Loucy (cell line): ENCODE results near the gene MYO18B.

Experiments
- H2AFZ ChIP-seq: fragments of 200-600 bp; sonication (generic); 2 replicates; pipeline ENCODE4 v1.6.0; 2016; ENCODE audit warnings: antibody characterized with exemption, mild to moderate bottlenecking, low read length, moderate library complexity
- H3F3A ChIP-seq: fragments of 200-600 bp; 2 replicates; pipeline ENCODE4 v1.6.0; 2016; ENCODE audit warnings: antibody characterized with exemption, low read depth, mild to moderate bottlenecking
- H3K27me3 ChIP-seq: fragments of 200-600 bp; sonication (generic); 2 replicates; pipeline ENCODE4 v1.6.1; 2014; ENCODE audit warnings: low read length, mild to moderate bottlenecking; ENCODE audit not compliant: insufficient read depth, poor library complexity, severe bottlenecking
- H3K36me3 ChIP-seq: fragments of 200-600 bp; sonication (generic); 2 replicates; pipeline ENCODE4 v1.6.1; 2016; ENCODE audit warnings: low read length; ENCODE audit not compliant: insufficient read depth
- H3K4me1 ChIP-seq: fragments of 200-600 bp; sonication (generic); 2 replicates; pipeline ENCODE4 v1.5.1; 2014; ENCODE audit warnings: low read length, mild to moderate bottlenecking; ENCODE audit not compliant: insufficient read depth, poor library complexity, severe bottlenecking
- H3K4me2 ChIP-seq: fragments of 200-600 bp; sonication (generic); 2 replicates; pipeline ENCODE4 v1.6.0; 2014; ENCODE audit warnings: antibody characterized with exemption, low read length, low read depth, mild to moderate bottlenecking; ENCODE audit not compliant: poor library complexity, severe bottlenecking
- H3K4me3 ChIP-seq: fragments of 200-600 bp; sonication (generic); 2 replicates; pipeline ENCODE4 v1.5.1; 2014; ENCODE audit warnings: low read length, mild to moderate bottlenecking, mixed read lengths; ENCODE audit not compliant: poor library complexity, severe bottlenecking
- H3K79me2 ChIP-seq: fragments of 200-600 bp; sonication (generic); 2 replicates; pipeline ENCODE4 v1.6.1; 2014; ENCODE audit warnings: low read length; ENCODE audit not compliant: insufficient read depth
- H3K9ac ChIP-seq: fragments of 200-600 bp; sonication (generic); 2 replicates; pipeline ENCODE4 v1.6.0; 2014; ENCODE audit warnings: mild to moderate bottlenecking, low read depth, low read length, moderate library complexity; ENCODE audit not compliant: poor library complexity, severe bottlenecking
- H3K9me2 ChIP-seq: fragments of 200-600 bp; sonication (generic); replicated peaks from 2 replicates; pipeline ENCODE4 v1.6.1; 2016; ENCODE audit warnings: low read depth, low read length, mixed read lengths
- H3K9me3 ChIP-seq: fragments of 200-600 bp; sonication (generic); 2 replicates; pipeline ENCODE4 v1.6.1; 2014; ENCODE audit warnings: mild to moderate bottlenecking, antibody characterized with exemption, low read length, low read depth; ENCODE audit not compliant: insufficient read depth
- H4K20me1 ChIP-seq: fragments of 200-600 bp; sonication (generic); 2 replicates; pipeline ENCODE4 v1.6.0; 2014; ENCODE audit warnings: antibody characterized with exemption, low read length, mild to moderate bottlenecking; ENCODE audit not compliant: insufficient read depth, poor library complexity, severe bottlenecking
- EZH2phosphoT487 ChIP-seq: fragments of 200-600 bp; IDR thresholded peaks from 2 replicates; pipeline ENCODE4 v1.6.1; 2018; ENCODE audit warnings: antibody characterized with exemption, mild to moderate bottlenecking, moderate library complexity, borderline replicate concordance
- TF ChIP-seq, protein P1 (sequence below): fragments of 200-600 bp; sonication (generic); conservative IDR thresholded peaks from 2 replicates; pipeline ENCODE4 v1.5.1; 2014; ENCODE audit warnings: mild to moderate bottlenecking, antibody characterized with exemption, low read length

Gene MYO18B

GRCh38 chr22:25814685-25815084 lies 72.7 kb downstream of the MYO18B start:
- Histone ChIP-seq H3K9me2 (no peaks in the 10 kb centered on the region), H3F3A (no peaks in the 10 kb centered on the region)

GRCh38 chr22:25815561-25815960 lies 73.6 kb downstream of the MYO18B start:
- Histone ChIP-seq H3K9me2 (no peaks in the 10 kb centered on the region), H3K36me3 (no peaks in the 10 kb centered on the region), H3K4me1 (no peaks in the 10 kb centered on the region)

More at GRCh38 chr22:25814685-25815084, 72.7 kb downstream of the MYO18B start:
- H4K20me1 ChIP-seq, result no peaks in the 10 kb centered on the region
- H3K79me2 ChIP-seq, result no peaks in the 10 kb centered on the region
- no peak overlapping the region for H3K9ac ChIP-seq
- no peaks in the 10 kb centered on the region for H3K9me3 ChIP-seq
- TF ChIP-seq, protein P1, sequence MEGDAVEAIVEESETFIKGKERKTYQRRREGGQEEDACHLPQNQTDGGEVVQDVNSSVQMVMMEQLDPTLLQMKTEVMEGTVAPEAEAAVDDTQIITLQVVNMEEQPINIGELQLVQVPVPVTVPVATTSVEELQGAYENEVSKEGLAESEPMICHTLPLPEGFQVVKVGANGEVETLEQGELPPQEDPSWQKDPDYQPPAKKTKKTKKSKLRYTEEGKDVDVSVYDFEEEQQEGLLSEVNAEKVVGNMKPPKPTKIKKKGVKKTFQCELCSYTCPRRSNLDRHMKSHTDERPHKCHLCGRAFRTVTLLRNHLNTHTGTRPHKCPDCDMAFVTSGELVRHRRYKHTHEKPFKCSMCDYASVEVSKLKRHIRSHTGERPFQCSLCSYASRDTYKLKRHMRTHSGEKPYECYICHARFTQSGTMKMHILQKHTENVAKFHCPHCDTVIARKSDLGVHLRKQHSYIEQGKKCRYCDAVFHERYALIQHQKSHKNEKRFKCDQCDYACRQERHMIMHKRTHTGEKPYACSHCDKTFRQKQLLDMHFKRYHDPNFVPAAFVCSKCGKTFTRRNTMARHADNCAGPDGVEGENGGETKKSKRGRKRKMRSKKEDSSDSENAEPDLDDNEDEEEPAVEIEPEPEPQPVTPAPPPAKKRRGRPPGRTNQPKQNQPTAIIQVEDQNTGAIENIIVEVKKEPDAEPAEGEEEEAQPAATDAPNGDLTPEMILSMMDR, result no peak
- TF ChIP-seq EZH2phosphoT487, result no peak
- H3K27me3 ChIP-seq, result no peaks in the 10 kb centered on the region
- H3K36me3 ChIP-seq, result no peaks in the 10 kb centered on the region
- no peak overlapping the region for H2AFZ ChIP-seq
- no peak overlapping the region for H3K4me2 ChIP-seq
- no peaks in the 10 kb centered on the region for H3K4me1 ChIP-seq
- no peak overlapping the region for H3K4me3 ChIP-seq

GRCh38 chr22:25816522-25817059 lies 74.6 kb downstream of the MYO18B start:
- Histone ChIP-seq H3K9ac (no peak overlapping the region), H3K36me3 (no peaks in the 10 kb centered on the region), H3K9me2 (no peaks in the 10 kb centered on the region), H3K9me3 (no peaks in the 10 kb centered on the region), H3K79me2 (no peaks in the 10 kb centered on the region), H3F3A (no peaks in the 10 kb centered on the region), H3K4me2 (no peak overlapping the region), H2AFZ (no peak overlapping the region), H3K4me3 (no peak overlapping the region), H4K20me1 (no peaks in the 10 kb centered on the region), H3K27me3 (no peaks in the 10 kb centered on the region), H3K4me1 (no peaks in the 10 kb centered on the region)
- TF ChIP-seq, protein P1, result no peak
- no peak for TF ChIP-seq EZH2phosphoT487

More at GRCh38 chr22:25815561-25815960, 73.6 kb downstream of the MYO18B start:
- no peak overlapping the region for H2AFZ ChIP-seq
- H3K4me3 ChIP-seq, result no peak overlapping the region
- H3K4me2 ChIP-seq, result no peak overlapping the region
- no peak overlapping the region for H3K9ac ChIP-seq
- H3K9me3 ChIP-seq, result no peaks in the 10 kb centered on the region
- no peaks in the 10 kb centered on the region for H3K27me3 ChIP-seq
- no peaks in the 10 kb centered on the region for H3K79me2 ChIP-seq
- H4K20me1 ChIP-seq, result no peaks in the 10 kb centered on the region
- no peak for TF ChIP-seq EZH2phosphoT487
- TF ChIP-seq, protein P1, result no peak
- no peaks in the 10 kb centered on the region for H3F3A ChIP-seq
